A673 (cell line): ENCODE results near the gene AHCYL2. TPM values are rescaled to one million over a fixed set of nuclear protein-coding genes. Genes with fewer than 3 reads are reported as not detected.

Source experiments
- BruUV-seq: library from RNA; stranded (reverse); fragments of 400-500 nt; replicated peaks from 2 replicates; lab custom pipeline; 2021; lab: Mats Ljungman, UMichigan
- CTCF ChIA-PET: fragments of 300-600 bp; sonication (Branson Sonifier 250); formaldehyde crosslinking; loops from one replicate; lab custom pipeline; 2022; ENCODE audit warnings: antibody characterized with exemption; lab: Charles Lee
- POLR2A ChIA-PET: fragments of 300-600 bp; sonication (Branson Sonifier 250); formaldehyde crosslinking; loops from one replicate; lab custom pipeline; 2022; ENCODE audit warnings: antibody characterized with exemption; ENCODE audit not compliant: low non-redundant PET; lab: Charles Lee
- DNase-seq: peaks from one replicate; pipeline ENCODE4 v3.0.0-alpha.2; 2015; ENCODE audit warnings: low spot score
- H3K27ac ChIP-seq: fragments of 200-600 bp; sonication (generic); 2 replicates; pipeline ENCODE4 v1.5.1; 2016; ENCODE audit warnings: mixed run types, low read depth, mild to moderate bottlenecking, mixed read lengths, antibody characterized with exemption, low read length; ENCODE audit not compliant: poor library complexity, severe bottlenecking
- H3K27me3 ChIP-seq: fragments of 200-600 bp; sonication (generic); replicated peaks from 2 replicates; pipeline ENCODE4 v1.6.1; 2017; ENCODE audit warnings: mixed run types, low read depth, mild to moderate bottlenecking, mixed read lengths, antibody characterized with exemption, low read length; ENCODE audit not compliant: insufficient read depth, poor library complexity
- H3K36me3 ChIP-seq: fragments of 200-600 bp; sonication (generic); 2 replicates; pipeline ENCODE4 v1.6.1; 2016; ENCODE audit warnings: mixed run types, mild to moderate bottlenecking, mixed read lengths, antibody characterized with exemption, low read length; ENCODE audit not compliant: insufficient read depth, poor library complexity, severe bottlenecking
- H3K4me1 ChIP-seq: fragments of 200-600 bp; sonication (generic); 2 replicates; pipeline ENCODE4 v1.6.1; 2017; ENCODE audit warnings: mixed run types, mild to moderate bottlenecking, mixed read lengths, antibody characterized with exemption, low read length; ENCODE audit not compliant: insufficient read depth, poor library complexity, severe bottlenecking
- H3K4me3 ChIP-seq: fragments of 200-600 bp; sonication (generic); 2 replicates; pipeline ENCODE4 v1.5.1; 2016; ENCODE audit warnings: low read depth, mixed run types, mild to moderate bottlenecking, mixed read lengths, low read length; ENCODE audit not compliant: poor library complexity, severe bottlenecking
- H3K9me3 ChIP-seq: fragments of 200-600 bp; sonication (generic); 2 replicates; pipeline ENCODE4 v1.6.1; 2016; ENCODE audit warnings: mixed run types, low read depth, mild to moderate bottlenecking, mixed read lengths, antibody characterized with exemption, low read length; ENCODE audit not compliant: poor library complexity, severe bottlenecking
- CTCF ChIP-seq: fragments of 300-800, 200-600 bp; sonication (generic); conservative IDR thresholded peaks from 2 replicates; pipeline ENCODE4 v1.5.1; 2017; ENCODE audit warnings: low read depth, mild to moderate bottlenecking, antibody characterized with exemption, low read length, moderate library complexity, mixed read lengths
- EZH2 ChIP-seq: fragments of 200-600 bp; sonication (generic); IDR thresholded peaks from 2 replicates; pipeline ENCODE4 v1.6.1; 2017; ENCODE audit warnings: borderline replicate concordance, low read depth, mild to moderate bottlenecking, mixed read lengths, antibody characterized with exemption, low read length; ENCODE audit not compliant: poor library complexity, severe bottlenecking
- intact Hi-C: fragments of 100-400 bp; cut with micrococcal nuclease; formaldehyde crosslinking; loops from one replicate; pipeline ENCODE4 v1.10.0; 2022; ENCODE audit not compliant: unreplicated experiment
- total RNA-seq: library from RNA; stranded (reverse); gene quantifications from 2 replicates; pipeline ENCODE4 v1.2.3, GENCODE V29; 2021

AHCYL2 gene
- total RNA-seq, 1 experiment from 2014 or later, result 35.2 TPM

- intact Hi-C loops, result no loop called here
- POLR2A ChIA-PET, result no interaction called here
- no peak overlapping the region for H3K4me3 ChIP-seq
- H3K9me3 ChIP-seq, result no peaks in the 10 kb centered on the region
- no peak for TF ChIP-seq EZH2
- 0 out of 2 replicates have a peak, but pooled peaks have one; percentile 20 for TF ChIP-seq CTCF
- no peak for DNase-seq
- no peaks in the 10 kb centered on the region for H3K36me3 ChIP-seq
- CTCF ChIA-PET, result no interaction called here
- no peaks in the 10 kb centered on the region for H3K4me1 ChIP-seq
- no peak overlapping the region for H3K27ac ChIP-seq
- no peaks in the 10 kb centered on the region for H3K27me3 ChIP-seq
- no TSS peak for BruUV-seq
Measured at GRCh38 chr7:129334473-129334872, 109.6 kb downstream of the AHCYL2 start.

GRCh38 chr7:129338450-129338849 is 113.6 kb downstream of the AHCYL2 start:
- H3K4me3 ChIP-seq, result no peak overlapping the region
- H3K36me3 ChIP-seq, result no peaks in the 10 kb centered on the region
- no peaks in the 10 kb centered on the region for H3K9me3 ChIP-seq
- no peaks in the 10 kb centered on the region for H3K27me3 ChIP-seq
- ChIA-PET CTCF (no interaction called here), POLR2A (no interaction called here)
- no peak for DNase-seq
- no peak overlapping the region for H3K27ac ChIP-seq
- intact Hi-C loops, result no loop called here
- no TSS peak for BruUV-seq
- H3K4me1 ChIP-seq, result no peaks in the 10 kb centered on the region
- TF ChIP-seq EZH2 (no peak), CTCF (no peak)

GRCh38 chr7:129341212-129341611 is 116.4 kb downstream of the AHCYL2 start:
- no TSS peak for BruUV-seq
- no peaks in the 10 kb centered on the region for H3K9me3 ChIP-seq
- no peaks in the 10 kb centered on the region for H3K36me3 ChIP-seq
- no peaks in the 10 kb centered on the region for H3K27me3 ChIP-seq
- H3K4me3 ChIP-seq, result no peak overlapping the region
- no peak for DNase-seq
- no peak overlapping the region for H3K27ac ChIP-seq
- intact Hi-C loops, result no loop called here
- ChIA-PET CTCF (no interaction called here), POLR2A (no interaction called here)
- TF ChIP-seq CTCF (no peak), EZH2 (no peak)
- no peaks in the 10 kb centered on the region for H3K4me1 ChIP-seq
